ENCODE measurements around the gene CFTR. TPM values are rescaled to one million over a fixed set of nuclear protein-coding genes. Genes with fewer than 3 reads are reported as not detected.

Gene CFTR
- total and polyA plus RNA-seq, 9 donors, result 0.12 to 2.4 (median 0.71) TPM; not detected in 3

GRCh38 chr7:117683430-117684175, 203.8 kb downstream of the CFTR start:
- TF ChIP-seq EP300 (IDR thresholded peaks at IDR 0.05) (no peak), CTCF (IDR thresholded peaks at IDR 0.05) (no peak), POLR2A (IDR thresholded peaks at IDR 0.05) (no peak)

GRCh38 chr7:117685795-117686194, 206.0 kb downstream of the CFTR start:
- intact Hi-C loops (cut with DNase I), result no loop called here
- no peaks in the 10 kb centered on the region for H3K9me3 ChIP-seq
- H3K27me3 ChIP-seq, result no peaks in the 10 kb centered on the region
- no peak overlapping the region for H3K27ac ChIP-seq
- H3K36me3 ChIP-seq, result no peaks in the 10 kb centered on the region
- no peak for DNase-seq
- H3K4me3 ChIP-seq, result no peak overlapping the region
- H3K4me1 ChIP-seq (ENCODE audit: insufficient read depth), result no peaks in the 10 kb centered on the region
- TF ChIP-seq POLR2A (IDR thresholded peaks at IDR 0.05) (no peak), CTCF (IDR thresholded peaks at IDR 0.05) (no peak), EP300 (IDR thresholded peaks at IDR 0.05) (no peak)

More at GRCh38 chr7:117683430-117684175, 203.8 kb downstream of the CFTR start:
- no peak overlapping the region for H3K4me3 ChIP-seq
- no peaks in the 10 kb centered on the region for H3K36me3 ChIP-seq
- intact Hi-C loops (cut with DNase I), result loop anchor here in 1 of 4 donors (5.0 kb wide), 1 partner anchor 1054 kb away; no protein-coding TSS in a partner anchor
- H3K27me3 ChIP-seq, result no peaks in the 10 kb centered on the region
- no peak overlapping the region for H3K27ac ChIP-seq
- DNase-seq, result no peak
- WGBS, 3 donors, result 85 to 88% (median 88%) methylated on average over 8 of the region's 8 CpGs
- no peaks in the 10 kb centered on the region for H3K4me1 ChIP-seq (ENCODE audit: insufficient read depth)
- no peaks in the 10 kb centered on the region for H3K9me3 ChIP-seq

- H3K27me3 ChIP-seq, result no peaks in the 10 kb centered on the region
- no peaks in the 10 kb centered on the region for H3K9me3 ChIP-seq
- no peak for TF ChIP-seq POLR2A (IDR thresholded peaks at IDR 0.05)
- no peak for TF ChIP-seq CTCF (IDR thresholded peaks at IDR 0.05)
- no peak for TF ChIP-seq EP300 (IDR thresholded peaks at IDR 0.05)
- H3K4me3 ChIP-seq, result no peak overlapping the region
- H3K4me1 ChIP-seq (ENCODE audit: insufficient read depth), result no peaks in the 10 kb centered on the region
- H3K36me3 ChIP-seq, result no peaks in the 10 kb centered on the region
- DNase-seq, result no peak
- H3K27ac ChIP-seq, result no peak overlapping the region
- intact Hi-C loops (cut with DNase I), result no loop called here
These were observed 206.6 kb downstream of the CFTR start for GRCh38 chr7:117686311-117686935.

GRCh38 chr7:117688126-117688525, 208.3 kb downstream of the CFTR start:
- H3K27me3 ChIP-seq, result no peaks in the 10 kb centered on the region
- H3K4me1 ChIP-seq (ENCODE audit: insufficient read depth), result no peaks in the 10 kb centered on the region
- H3K36me3 ChIP-seq, result no peaks in the 10 kb centered on the region
- no peak overlapping the region for H3K27ac ChIP-seq
- intact Hi-C loops (cut with DNase I), result no loop called here
- H3K9me3 ChIP-seq, result no peaks in the 10 kb centered on the region
- TF ChIP-seq CTCF (IDR thresholded peaks at IDR 0.05) (no peak), POLR2A (IDR thresholded peaks at IDR 0.05) (no peak), EP300 (IDR thresholded peaks at IDR 0.05) (no peak)
- DNase-seq, result no peak
- H3K4me3 ChIP-seq, result no peak overlapping the region
- 90 to 100% (median 96%) methylated on average over 2 of the region's 2 CpGs for WGBS, 3 donors

All from ovary (tissue), 9 donors.